ENCODE data around the gene PARP8. TPM values are rescaled to one million over a fixed set of nuclear protein-coding genes. Genes with fewer than 3 reads are reported as not detected.

The PARP8 gene
- total RNA-seq, 1 experiment from 2014 or later: 0.07 TPM

DNA sequence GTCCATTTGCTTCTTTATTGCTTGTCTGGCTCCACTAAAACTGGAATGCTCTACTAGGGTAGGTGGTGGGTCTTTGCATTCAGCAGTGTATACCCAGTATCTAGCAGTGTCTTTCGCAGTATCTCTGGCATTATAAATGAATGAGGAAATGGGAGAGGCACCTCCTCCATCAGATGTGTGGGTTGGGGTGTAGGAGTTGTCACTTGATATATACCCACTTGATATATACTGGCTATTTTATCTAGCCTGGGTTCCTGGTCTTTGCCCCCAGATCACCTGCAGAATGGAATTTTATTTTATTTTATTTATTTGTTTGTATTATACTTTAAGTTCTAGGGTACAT is 208.5 kb downstream of the PARP8 start:
- Histone ChIP-seq H3K9ac (ENCODE audit: low read length) (no peak overlapping the region), H3K4me1 (ENCODE audit: insufficient read depth, low read length) (no peaks in the 10 kb centered on the region), H3K36me3 (ENCODE audit: low read depth, low read length) (no peaks in the 10 kb centered on the region), H3F3A (ENCODE audit: low read length, unreplicated experiment) (no peaks in the 10 kb centered on the region), H3K9me3 (ENCODE audit: low read length) (no peaks in the 10 kb centered on the region), H3K4me3 (ENCODE audit: low read length) (no peak overlapping the region), H4K20me1 (ENCODE audit: low read length) (no peaks in the 10 kb centered on the region), H3K9me2 (replicated peaks; ENCODE audit: low read length) (no peaks in the 10 kb centered on the region), H3K27me3 (ENCODE audit: low read length) (no peaks in the 10 kb centered on the region), H3K79me2 (ENCODE audit: low read length) (no peaks in the 10 kb centered on the region), H3K27ac (ENCODE audit: low read length) (no peak overlapping the region), H2AFZ (ENCODE audit: low read length) (no peak overlapping the region), H3K4me2 (ENCODE audit: low read length) (no peak overlapping the region)
- ChIA-PET POLR2A (ENCODE audit: unreplicated experiment) (no interaction called here), CTCF (no interaction called here)
- BruUV-seq (replicated peaks): no TSS peak
- intact Hi-C loops (cut with micrococcal nuclease): no loop called here
- DNase-seq (no peak), ATAC-seq (no peak)
- TF ChIP-seq, protein P1, sequence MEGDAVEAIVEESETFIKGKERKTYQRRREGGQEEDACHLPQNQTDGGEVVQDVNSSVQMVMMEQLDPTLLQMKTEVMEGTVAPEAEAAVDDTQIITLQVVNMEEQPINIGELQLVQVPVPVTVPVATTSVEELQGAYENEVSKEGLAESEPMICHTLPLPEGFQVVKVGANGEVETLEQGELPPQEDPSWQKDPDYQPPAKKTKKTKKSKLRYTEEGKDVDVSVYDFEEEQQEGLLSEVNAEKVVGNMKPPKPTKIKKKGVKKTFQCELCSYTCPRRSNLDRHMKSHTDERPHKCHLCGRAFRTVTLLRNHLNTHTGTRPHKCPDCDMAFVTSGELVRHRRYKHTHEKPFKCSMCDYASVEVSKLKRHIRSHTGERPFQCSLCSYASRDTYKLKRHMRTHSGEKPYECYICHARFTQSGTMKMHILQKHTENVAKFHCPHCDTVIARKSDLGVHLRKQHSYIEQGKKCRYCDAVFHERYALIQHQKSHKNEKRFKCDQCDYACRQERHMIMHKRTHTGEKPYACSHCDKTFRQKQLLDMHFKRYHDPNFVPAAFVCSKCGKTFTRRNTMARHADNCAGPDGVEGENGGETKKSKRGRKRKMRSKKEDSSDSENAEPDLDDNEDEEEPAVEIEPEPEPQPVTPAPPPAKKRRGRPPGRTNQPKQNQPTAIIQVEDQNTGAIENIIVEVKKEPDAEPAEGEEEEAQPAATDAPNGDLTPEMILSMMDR (conservative IDR thresholded peaks at IDR 0.05; ENCODE audit: low read depth, low read length): no peak
- TF ChIP-seq EZH2phosphoT487 (IDR thresholded peaks at IDR 0.05; ENCODE audit: borderline replicate concordance, low read length): no peak
- no peak for TF ChIP-seq EZH2 (IDR thresholded peaks at IDR 0.05; ENCODE audit: low read length, unreplicated experiment)

GRCh38 chr5:50878470-50878869 is 212.0 kb downstream of the PARP8 start:
- Histone ChIP-seq H3K27ac (ENCODE audit: low read length) (no peak overlapping the region), H3F3A (ENCODE audit: low read length, unreplicated experiment) (no peaks in the 10 kb centered on the region), H2AFZ (ENCODE audit: low read length) (no peak overlapping the region), H3K4me3 (ENCODE audit: low read length) (no peak overlapping the region), H3K36me3 (ENCODE audit: low read depth, low read length) (no peaks in the 10 kb centered on the region), H3K4me1 (ENCODE audit: insufficient read depth, low read length) (no peaks in the 10 kb centered on the region), H3K9me3 (ENCODE audit: low read length) (no peaks in the 10 kb centered on the region), H3K79me2 (ENCODE audit: low read length) (no peaks in the 10 kb centered on the region), H3K4me2 (ENCODE audit: low read length) (no peak overlapping the region), H3K27me3 (ENCODE audit: low read length) (no peaks in the 10 kb centered on the region), H3K9ac (ENCODE audit: low read length) (no peak overlapping the region), H3K9me2 (replicated peaks; ENCODE audit: low read length) (no peaks in the 10 kb centered on the region), H4K20me1 (ENCODE audit: low read length) (no peaks in the 10 kb centered on the region)
- ChIA-PET CTCF (no interaction called here), POLR2A (ENCODE audit: unreplicated experiment) (no interaction called here)
- no TSS peak for BruUV-seq (replicated peaks)
- DNase-seq (no peak), ATAC-seq (no peak)
- intact Hi-C loops (cut with micrococcal nuclease): no loop called here
- TF ChIP-seq, protein P1 (conservative IDR thresholded peaks at IDR 0.05; ENCODE audit: low read depth, low read length): no peak
- TF ChIP-seq EZH2phosphoT487 (IDR thresholded peaks at IDR 0.05; ENCODE audit: borderline replicate concordance, low read length) (no peak), EZH2 (IDR thresholded peaks at IDR 0.05; ENCODE audit: low read length, unreplicated experiment) (no peak)

GRCh38 chr5:50881407-50881806 is 215.0 kb downstream of the PARP8 start:
- Histone ChIP-seq H3K4me3 (ENCODE audit: low read length) (no peak overlapping the region), H3K9me2 (replicated peaks; ENCODE audit: low read length) (no peaks in the 10 kb centered on the region), H3K36me3 (ENCODE audit: low read depth, low read length) (no peaks in the 10 kb centered on the region), H3K9ac (ENCODE audit: low read length) (no peak overlapping the region), H2AFZ (ENCODE audit: low read length) (no peak overlapping the region), H3K79me2 (ENCODE audit: low read length) (no peaks in the 10 kb centered on the region), H3K27me3 (ENCODE audit: low read length) (no peaks in the 10 kb centered on the region), H4K20me1 (ENCODE audit: low read length) (no peaks in the 10 kb centered on the region), H3K4me2 (ENCODE audit: low read length) (no peak overlapping the region), H3K9me3 (ENCODE audit: low read length) (no peaks in the 10 kb centered on the region), H3K4me1 (ENCODE audit: insufficient read depth, low read length) (no peaks in the 10 kb centered on the region), H3K27ac (ENCODE audit: low read length) (no peak overlapping the region), H3F3A (ENCODE audit: low read length, unreplicated experiment) (no peaks in the 10 kb centered on the region)
- no TSS peak for BruUV-seq (replicated peaks)
- CTCF ChIA-PET: no interaction called here
- TF ChIP-seq EZH2phosphoT487 (IDR thresholded peaks at IDR 0.05; ENCODE audit: borderline replicate concordance, low read length): no peak
- TF ChIP-seq EZH2 (IDR thresholded peaks at IDR 0.05; ENCODE audit: low read length, unreplicated experiment): no peak
- TF ChIP-seq, protein P1 (conservative IDR thresholded peaks at IDR 0.05; ENCODE audit: low read depth, low read length): no peak
- DNase-seq: no peak
- intact Hi-C loops (cut with micrococcal nuclease): no loop called here
- POLR2A ChIA-PET (ENCODE audit: unreplicated experiment): no interaction called here
- ATAC-seq: no peak

Data from PC-3 (cell line).